ENCODE data around the gene ZNF177. TPM values are rescaled to one million over a fixed set of nuclear protein-coding genes. Genes with fewer than 3 reads are reported as not detected.

ZNF177 gene
- total RNA-seq, 3 donors from 2014 or later: 2.9 to 8.3 (median 3.6) TPM

DNA sequence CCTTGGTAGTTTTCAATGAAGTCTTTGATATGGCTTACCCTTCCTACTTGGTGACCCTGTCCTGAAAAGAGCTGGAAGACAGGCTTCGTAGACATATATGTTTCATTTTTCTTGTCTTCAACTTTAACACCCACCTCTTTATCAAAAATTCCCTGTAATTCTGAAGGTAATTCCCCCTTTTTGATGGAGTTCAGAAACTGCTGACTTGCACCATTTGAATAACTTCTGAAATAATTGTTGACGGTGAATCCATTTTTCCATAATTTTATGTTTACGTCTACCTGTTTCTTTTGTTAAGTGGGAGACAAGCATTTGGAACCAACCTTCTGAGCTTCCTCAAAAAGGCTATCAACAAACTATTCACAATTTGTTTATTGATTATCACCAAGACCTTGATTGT is 14.6 kb upstream of the ZNF177 start:
- DNase-seq (ENCODE audit: low spot score in 2 of 2): no peak
- Histone ChIP-seq H3K4me1 (no peaks in the 10 kb centered on the region), H3K27ac (no peak overlapping the region), H3K36me3 (no peaks in the 10 kb centered on the region), H3K27me3 (no peaks in the 10 kb centered on the region), H3K9me3 (peaks cover 84 to 100% of the 10 kb centered on the region in 2 donors), H3K4me3 (no peak overlapping the region)
- intact Hi-C loops (cut with DNase I; ENCODE audit: low total_unique reads): no loop called here
- TF ChIP-seq POLR2A (IDR thresholded peaks at IDR 0.05): no peak
- TF ChIP-seq, protein P1, sequence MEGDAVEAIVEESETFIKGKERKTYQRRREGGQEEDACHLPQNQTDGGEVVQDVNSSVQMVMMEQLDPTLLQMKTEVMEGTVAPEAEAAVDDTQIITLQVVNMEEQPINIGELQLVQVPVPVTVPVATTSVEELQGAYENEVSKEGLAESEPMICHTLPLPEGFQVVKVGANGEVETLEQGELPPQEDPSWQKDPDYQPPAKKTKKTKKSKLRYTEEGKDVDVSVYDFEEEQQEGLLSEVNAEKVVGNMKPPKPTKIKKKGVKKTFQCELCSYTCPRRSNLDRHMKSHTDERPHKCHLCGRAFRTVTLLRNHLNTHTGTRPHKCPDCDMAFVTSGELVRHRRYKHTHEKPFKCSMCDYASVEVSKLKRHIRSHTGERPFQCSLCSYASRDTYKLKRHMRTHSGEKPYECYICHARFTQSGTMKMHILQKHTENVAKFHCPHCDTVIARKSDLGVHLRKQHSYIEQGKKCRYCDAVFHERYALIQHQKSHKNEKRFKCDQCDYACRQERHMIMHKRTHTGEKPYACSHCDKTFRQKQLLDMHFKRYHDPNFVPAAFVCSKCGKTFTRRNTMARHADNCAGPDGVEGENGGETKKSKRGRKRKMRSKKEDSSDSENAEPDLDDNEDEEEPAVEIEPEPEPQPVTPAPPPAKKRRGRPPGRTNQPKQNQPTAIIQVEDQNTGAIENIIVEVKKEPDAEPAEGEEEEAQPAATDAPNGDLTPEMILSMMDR (IDR thresholded peaks at IDR 0.05): no peak
- no peak for TF ChIP-seq POLR2AphosphoS5 (IDR thresholded peaks at IDR 0.05)

DNA sequence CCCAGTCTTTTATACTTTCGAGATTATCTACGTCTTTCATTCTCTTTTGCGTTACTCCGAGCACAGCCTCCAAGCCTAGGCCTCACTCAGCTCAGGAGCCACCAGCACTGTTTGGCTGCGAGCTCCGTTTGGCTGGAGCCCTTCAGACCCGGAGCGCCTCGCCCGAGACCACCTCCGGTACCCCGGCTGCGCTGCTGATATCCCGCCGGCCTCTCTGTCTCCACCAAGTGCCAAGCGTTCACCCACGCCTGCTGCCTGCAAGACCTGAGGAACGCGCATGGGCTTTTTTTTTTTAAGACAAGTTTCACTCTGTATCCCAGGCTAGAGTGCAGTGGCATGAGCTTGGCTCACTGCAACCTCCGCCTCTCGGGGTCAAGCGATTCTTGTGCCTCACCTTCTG is 14.1 kb upstream of the ZNF177 start:
- H3K4me3 ChIP-seq: no peak overlapping the region
- H3K36me3 ChIP-seq: no peaks in the 10 kb centered on the region
- no peaks in the 10 kb centered on the region for H3K4me1 ChIP-seq
- H3K9me3 ChIP-seq: peaks cover 84 to 100% of the 10 kb centered on the region in 2 donors
- no peak for DNase-seq (ENCODE audit: low spot score in 2 of 2)
- no peak for TF ChIP-seq POLR2AphosphoS5 (IDR thresholded peaks at IDR 0.05)
- TF ChIP-seq POLR2A (IDR thresholded peaks at IDR 0.05): no peak
- TF ChIP-seq, protein P1 (IDR thresholded peaks at IDR 0.05): no peak
- H3K27me3 ChIP-seq: no peaks in the 10 kb centered on the region
- intact Hi-C loops (cut with DNase I; ENCODE audit: low total_unique reads): no loop called here
- H3K27ac ChIP-seq: no peak overlapping the region

- no peak for DNase-seq (ENCODE audit: low spot score in 2 of 2)
- intact Hi-C loops (cut with DNase I; ENCODE audit: low total_unique reads): no loop called here
- no peaks in the 10 kb centered on the region for H3K27me3 ChIP-seq
- H3K4me3 ChIP-seq: no peak overlapping the region
- TF ChIP-seq POLR2AphosphoS5 (IDR thresholded peaks at IDR 0.05) (no peak), POLR2A (IDR thresholded peaks at IDR 0.05) (no peak)
- TF ChIP-seq, protein P1 (IDR thresholded peaks at IDR 0.05): no peak
- H3K27ac ChIP-seq: no peak overlapping the region
- H3K9me3 ChIP-seq: peaks cover 86 to 100% of the 10 kb centered on the region in 2 donors
- no peaks in the 10 kb centered on the region for H3K4me1 ChIP-seq
- peaks cover 12% of the 10 kb centered on the region for H3K36me3 ChIP-seq
These were observed 10.3 kb upstream of the ZNF177 start for GRCh38 chr19:9352505-9352904.

DNA sequence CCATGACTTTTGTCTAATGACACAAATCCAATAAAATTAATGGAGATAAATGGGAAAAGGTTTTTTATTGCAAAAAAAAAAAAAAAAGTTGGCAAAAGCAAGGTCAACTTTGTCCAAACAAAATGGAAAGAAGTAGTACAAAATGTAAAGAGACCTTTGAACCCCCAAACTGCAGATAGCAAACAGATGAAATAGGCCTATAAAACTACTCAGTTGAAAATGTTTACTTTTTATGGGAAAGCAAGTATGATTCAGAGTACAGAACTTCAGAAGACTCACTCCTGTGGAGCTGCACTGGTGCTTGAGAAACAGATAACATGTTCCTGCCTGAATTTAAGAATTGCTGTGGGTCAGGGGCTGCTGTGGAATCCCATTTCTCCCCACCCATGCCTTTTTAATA is 9.8 kb upstream of the ZNF177 start:
- no peak overlapping the region for H3K27ac ChIP-seq
- TF ChIP-seq POLR2AphosphoS5 (IDR thresholded peaks at IDR 0.05) (no peak), POLR2A (IDR thresholded peaks at IDR 0.05) (no peak)
- TF ChIP-seq, protein P1 (IDR thresholded peaks at IDR 0.05): no peak
- no peak overlapping the region for H3K4me3 ChIP-seq
- DNase-seq (ENCODE audit: low spot score in 2 of 2): no peak
- H3K4me1 ChIP-seq: no peaks in the 10 kb centered on the region
- peaks cover 89 to 100% of the 10 kb centered on the region in 2 donors for H3K9me3 ChIP-seq
- peaks cover 16% of the 10 kb centered on the region for H3K36me3 ChIP-seq
- intact Hi-C loops (cut with DNase I; ENCODE audit: low total_unique reads): no loop called here
- H3K27me3 ChIP-seq: no peaks in the 10 kb centered on the region

DNA sequence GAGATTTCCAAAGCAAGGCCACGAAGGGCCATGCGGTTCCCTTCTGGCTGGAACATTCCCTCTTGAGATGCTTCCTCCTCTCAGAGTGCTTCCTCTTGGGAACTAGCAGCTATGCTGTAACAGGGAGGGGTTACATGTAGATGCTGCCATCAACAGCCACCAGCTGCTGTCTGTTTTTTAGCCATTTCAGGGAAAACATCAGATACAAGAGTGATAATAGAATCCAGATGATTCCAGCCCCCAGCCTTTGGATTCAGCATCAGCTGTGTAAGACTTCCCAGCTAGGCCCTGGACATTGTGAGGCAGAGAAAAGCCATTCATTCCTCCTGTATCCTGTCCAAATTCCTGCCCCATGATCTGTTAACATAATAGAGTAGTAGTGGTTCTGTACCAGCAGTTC is 8.2 kb upstream of the ZNF177 start:
- no peaks in the 10 kb centered on the region for H3K4me1 ChIP-seq
- no peak for DNase-seq (ENCODE audit: low spot score in 2 of 2)
- peaks cover 84 to 100% of the 10 kb centered on the region in 2 donors for H3K9me3 ChIP-seq
- TF ChIP-seq POLR2AphosphoS5 (IDR thresholded peaks at IDR 0.05): no peak
- no peak for TF ChIP-seq POLR2A (IDR thresholded peaks at IDR 0.05)
- TF ChIP-seq, protein P1 (IDR thresholded peaks at IDR 0.05): no peak
- no peak overlapping the region for H3K27ac ChIP-seq
- peaks cover 19% of the 10 kb centered on the region for H3K36me3 ChIP-seq
- H3K4me3 ChIP-seq: no peak overlapping the region
- no peaks in the 10 kb centered on the region for H3K27me3 ChIP-seq
- intact Hi-C loops (cut with DNase I; ENCODE audit: low total_unique reads): no loop called here

All from breast epithelium (tissue), 4 donors.